ENCODE data around the gene SPATA9. TPM values are rescaled to one million over a fixed set of nuclear protein-coding genes. Genes with fewer than 3 reads are reported as not detected.
A peak's percentile ranks its signal among the peaks of the same experiment; 100 is the strongest.
"Not testable (repeated sequence)": the region's sequence is repeated elsewhere in the genome, so short reads cannot be mapped to it uniquely, and the experiment has no call there.

Gene SPATA9
- total RNA-seq, 1 donor: 0.54 TPM

DNA sequence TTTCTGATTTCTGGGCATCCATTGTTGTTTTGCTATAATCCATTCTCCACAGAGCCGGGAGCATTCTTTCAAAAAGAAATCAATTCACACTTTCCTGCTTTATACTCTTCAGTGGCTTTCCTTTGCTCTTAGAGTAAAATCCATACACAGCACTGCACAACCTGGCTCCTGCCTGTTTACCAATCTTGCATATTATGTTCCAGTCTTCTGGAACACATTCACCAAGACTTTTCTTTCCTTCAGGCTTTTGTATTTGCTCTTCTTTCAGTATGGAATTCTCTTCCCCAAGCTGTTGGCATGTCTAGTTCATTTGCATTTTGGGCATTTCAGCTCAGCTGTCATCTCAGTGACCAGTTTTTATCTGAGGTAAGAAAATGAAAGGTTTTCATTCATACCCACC lies 29.9 kb downstream of the SPATA9 start:
- TF ChIP-seq, protein P1, sequence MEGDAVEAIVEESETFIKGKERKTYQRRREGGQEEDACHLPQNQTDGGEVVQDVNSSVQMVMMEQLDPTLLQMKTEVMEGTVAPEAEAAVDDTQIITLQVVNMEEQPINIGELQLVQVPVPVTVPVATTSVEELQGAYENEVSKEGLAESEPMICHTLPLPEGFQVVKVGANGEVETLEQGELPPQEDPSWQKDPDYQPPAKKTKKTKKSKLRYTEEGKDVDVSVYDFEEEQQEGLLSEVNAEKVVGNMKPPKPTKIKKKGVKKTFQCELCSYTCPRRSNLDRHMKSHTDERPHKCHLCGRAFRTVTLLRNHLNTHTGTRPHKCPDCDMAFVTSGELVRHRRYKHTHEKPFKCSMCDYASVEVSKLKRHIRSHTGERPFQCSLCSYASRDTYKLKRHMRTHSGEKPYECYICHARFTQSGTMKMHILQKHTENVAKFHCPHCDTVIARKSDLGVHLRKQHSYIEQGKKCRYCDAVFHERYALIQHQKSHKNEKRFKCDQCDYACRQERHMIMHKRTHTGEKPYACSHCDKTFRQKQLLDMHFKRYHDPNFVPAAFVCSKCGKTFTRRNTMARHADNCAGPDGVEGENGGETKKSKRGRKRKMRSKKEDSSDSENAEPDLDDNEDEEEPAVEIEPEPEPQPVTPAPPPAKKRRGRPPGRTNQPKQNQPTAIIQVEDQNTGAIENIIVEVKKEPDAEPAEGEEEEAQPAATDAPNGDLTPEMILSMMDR (IDR thresholded peaks at IDR 0.05; ENCODE audit: insufficient read depth, low read length): no peak
- DNase-seq (ENCODE audit: low read depth): no peak

DNA sequence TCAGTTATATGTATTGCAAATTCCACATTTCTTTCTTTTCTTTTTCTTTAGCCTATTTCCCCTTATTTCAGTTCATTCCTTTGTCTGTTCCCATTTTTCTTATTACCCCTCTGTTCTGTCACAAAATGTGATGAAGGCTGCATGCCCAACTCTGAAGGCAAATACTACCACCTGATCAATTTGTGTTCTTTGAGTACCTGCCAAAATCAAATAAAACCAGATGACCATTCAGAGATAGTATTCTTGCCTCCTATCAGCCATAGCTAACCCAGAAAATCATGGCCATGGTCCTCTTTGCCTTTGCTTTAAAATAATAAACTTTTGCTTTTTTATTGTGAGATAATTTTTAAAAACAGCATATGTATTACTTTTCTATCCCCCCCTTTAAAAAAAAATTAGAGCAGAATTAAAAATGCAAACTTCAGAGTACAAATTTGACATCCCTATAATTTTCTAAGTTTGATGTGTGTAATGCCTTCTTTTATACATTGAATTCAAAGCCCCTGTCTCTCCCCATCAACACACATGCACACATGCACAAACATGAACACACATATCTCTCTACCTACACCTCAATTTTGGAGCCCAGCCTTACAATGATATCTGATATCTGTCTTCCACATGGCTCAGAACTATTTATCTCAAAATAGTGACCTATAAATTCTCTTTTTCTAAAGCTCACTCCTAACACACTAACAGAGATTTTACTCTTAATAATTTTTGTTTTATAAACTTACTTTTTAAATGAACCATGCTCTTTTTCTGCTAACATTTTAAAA lies 32.8 kb downstream of the SPATA9 start:
- DNase-seq (ENCODE audit: low read depth): no peak
- TF ChIP-seq, protein P1 (IDR thresholded peaks at IDR 0.05; ENCODE audit: insufficient read depth, low read length): no peak
- H3K4me3 ChIP-seq (ENCODE audit: low read depth, low read length): no peak overlapping the region

More for the DNA sequence above, 29.9 kb downstream of the SPATA9 start:
- H3K4me3 ChIP-seq (ENCODE audit: low read depth, low read length): no peak overlapping the region

DNA sequence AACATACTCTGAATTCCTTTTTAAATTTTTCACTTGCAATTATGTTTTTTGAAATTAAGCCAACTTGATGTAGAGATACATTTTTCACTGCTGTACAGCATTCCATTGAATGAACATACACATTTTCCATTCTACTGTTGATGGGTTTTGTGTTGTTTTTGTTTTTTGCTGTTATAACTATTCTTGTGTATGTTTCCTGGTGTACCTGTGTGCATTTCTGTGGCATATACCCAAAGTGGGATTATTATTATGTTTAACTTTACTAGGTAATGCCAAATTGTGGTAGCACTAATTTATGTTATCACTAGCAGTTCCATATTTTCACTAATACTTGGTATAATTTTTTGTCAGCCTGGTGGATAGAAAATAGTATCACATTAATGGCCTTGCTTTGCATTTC lies 33.5 kb downstream of the SPATA9 start:
- TF ChIP-seq, protein P1 (IDR thresholded peaks at IDR 0.05; ENCODE audit: insufficient read depth, low read length): no peak

DNA sequence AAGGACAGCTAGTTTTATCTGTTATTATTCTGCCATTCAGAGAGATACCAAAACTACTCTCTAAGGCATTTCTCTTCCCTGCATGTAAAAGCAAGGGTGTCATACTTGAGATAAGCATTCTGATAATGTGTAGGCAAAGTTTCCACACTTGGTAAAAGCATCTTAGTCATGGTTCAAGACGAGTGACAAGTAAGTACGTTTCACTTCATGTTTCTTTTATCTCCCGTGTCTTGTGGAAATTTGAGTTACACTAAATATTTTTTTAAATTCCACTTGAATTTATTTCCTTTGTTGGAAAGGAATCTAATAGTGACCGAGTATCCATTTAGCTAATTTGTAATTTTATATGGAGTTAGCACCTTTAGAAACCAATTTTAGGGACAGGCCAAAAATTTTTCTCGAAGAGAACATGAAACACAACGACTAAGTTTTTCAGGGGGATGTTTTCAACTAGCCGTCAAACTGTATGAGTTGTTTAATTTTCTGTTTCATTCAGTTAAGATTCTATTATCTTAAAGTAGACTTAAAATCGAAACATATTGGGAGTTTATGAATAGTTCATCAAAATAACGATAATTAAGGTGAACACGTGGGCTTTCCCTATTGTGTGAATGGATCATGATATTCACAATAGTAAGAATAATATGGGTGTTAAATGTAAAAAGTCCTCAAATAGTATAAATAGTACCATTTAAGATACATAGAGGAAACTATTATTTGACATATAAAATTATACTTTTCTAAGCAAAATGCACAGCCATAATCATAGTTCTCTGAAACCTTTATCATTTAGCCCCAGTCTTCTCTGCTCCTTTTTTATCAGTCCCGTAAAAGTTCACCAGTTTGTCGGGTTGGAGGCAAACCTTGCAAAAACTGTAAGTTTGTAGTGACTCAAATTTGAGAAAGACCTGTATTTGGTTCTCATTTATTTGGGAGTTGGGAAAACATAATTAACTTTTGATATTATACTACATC lies 34.6 kb downstream of the SPATA9 start:
- peak; percentile 25 for DNase-seq (ENCODE audit: low read depth)
- TF ChIP-seq, protein P1 (IDR thresholded peaks at IDR 0.05; ENCODE audit: insufficient read depth, low read length): no peak

More for the DNA sequence above, 33.5 kb downstream of the SPATA9 start:
- DNase-seq (ENCODE audit: low read depth): no peak
- no peak overlapping the region for H3K4me3 ChIP-seq (ENCODE audit: low read depth, low read length)

DNA sequence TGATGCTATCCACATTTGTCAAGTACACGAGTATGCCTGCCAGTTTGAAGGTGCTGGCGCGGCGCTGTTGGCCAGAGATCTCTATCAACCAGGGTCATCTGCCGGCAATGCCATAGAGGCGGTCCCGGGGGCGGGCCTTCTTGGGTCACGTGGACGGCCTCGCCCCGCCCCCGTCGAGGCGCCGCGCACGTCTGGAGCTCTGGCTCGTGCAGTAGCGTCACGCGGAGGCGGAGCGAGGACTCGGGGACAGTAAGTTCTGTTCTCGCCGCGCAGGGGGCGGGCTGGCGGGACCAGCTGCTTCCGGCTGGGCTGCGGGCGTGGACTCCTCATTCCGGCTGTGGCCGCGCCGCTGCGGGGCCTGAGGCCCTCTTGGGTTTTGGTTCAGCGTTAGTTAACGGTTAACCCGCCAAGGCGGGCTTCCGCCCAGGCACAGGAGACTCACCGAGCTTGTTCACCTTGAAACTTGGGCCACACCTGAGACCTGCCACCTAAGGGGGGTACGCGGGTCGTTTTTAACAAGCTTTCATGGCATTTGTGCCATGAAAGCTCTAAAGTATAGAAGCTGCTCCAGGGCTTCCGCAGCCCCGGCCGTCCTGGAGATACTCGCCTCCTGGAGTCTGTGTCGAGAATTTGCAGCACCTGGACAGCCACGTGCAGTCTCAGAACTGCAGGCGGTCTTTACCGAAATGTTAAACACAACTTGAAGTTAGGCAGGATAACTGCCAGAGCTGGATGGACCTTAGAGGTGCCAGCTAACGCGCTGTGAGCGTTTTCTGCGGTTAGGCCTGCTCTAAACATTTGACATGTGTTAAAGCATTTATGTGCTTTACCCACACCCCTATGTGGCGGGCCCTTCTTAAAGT lies 36.0 kb downstream of the SPATA9 start, which contains the start of gene RFESD:
RFESD (plus strand) TSS at position 209 of the 863 bp plus-strand sequence. CDS start 5,495 bp downstream, outside the sequence.
- H3K4me3 ChIP-seq (ENCODE audit: low read depth, low read length): peak within 1 kb of the TSS; percentile 71
- TF ChIP-seq, protein P1 (IDR thresholded peaks at IDR 0.05; ENCODE audit: insufficient read depth, low read length): peak; percentile 29
- DNase-seq (ENCODE audit: low read depth): peak; percentile 90

More for the DNA sequence above, 34.6 kb downstream of the SPATA9 start:
- no peak overlapping the region for H3K4me3 ChIP-seq (ENCODE audit: low read depth, low read length)

DNA sequence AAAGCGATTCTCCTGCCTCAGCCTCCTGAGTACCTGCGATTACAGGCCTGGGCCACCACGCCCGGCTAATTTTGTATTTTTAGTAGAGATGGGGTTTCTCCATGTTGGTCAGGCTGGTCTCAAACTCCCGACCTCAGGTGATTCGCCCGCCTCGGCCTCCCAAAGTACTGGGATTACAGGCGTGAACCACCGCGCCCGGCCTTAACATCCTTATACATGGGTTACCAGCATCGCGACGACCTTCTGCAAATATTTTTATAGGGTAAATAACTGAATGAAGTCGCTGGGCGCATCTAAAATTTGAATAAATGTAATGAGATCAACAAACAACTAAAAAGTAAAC lies 36.6 kb downstream of the SPATA9 start:
- not testable (repeated sequence) for DNase-seq (ENCODE audit: low read depth)
- H3K4me3 ChIP-seq (ENCODE audit: low read depth, low read length): peak overlapping the region; percentile 71

Measured in fibroblast of the aortic adventitia (primary cell).